T47D (cell line): ENCODE data around the gene RPGRIP1.

Experiments
- DNase-seq, 2 experiments: peaks; one replicate each; pipeline versions ENCODE4 v3.0.0 to v3.0.0-alpha.2; 2011 to 2012; ENCODE audit warnings: low read depth in 1 of 2, low spot score in 1 of 2
- JUND ChIP-seq: IDR thresholded peaks from 2 replicates; pipeline ENCODE4 v1.6.1; 2012; ENCODE audit warnings: low read depth
- in situ Hi-C: cut with HindIII; loops from 2 replicates; pipeline ENCODE4 v1.10.0; 2016; ENCODE audit warnings: low sequenced_read_pairs, low pct_unique_long_range_greater_than_20kb

The RPGRIP1 gene

DNA sequence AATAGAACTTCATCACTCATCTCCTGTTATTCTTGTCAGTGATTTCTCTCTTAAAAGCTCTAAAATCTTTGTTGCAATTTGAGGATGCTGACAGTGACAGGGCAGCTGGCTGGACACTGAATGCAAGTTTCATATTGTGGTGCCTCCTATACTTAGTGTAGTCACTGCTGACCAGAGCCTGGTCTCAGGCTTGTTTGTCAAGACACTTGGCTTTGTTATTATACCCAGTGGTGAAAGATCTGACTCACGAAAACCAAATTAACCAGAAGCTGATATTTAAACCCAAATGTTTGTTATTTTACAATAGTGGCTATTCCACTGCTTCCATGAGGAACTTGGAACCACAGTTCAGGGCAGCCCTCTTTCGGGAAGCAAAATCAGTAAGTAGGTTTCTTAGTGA is 42.8 kb downstream of the RPGRIP1 start:
- in situ Hi-C loops, result no loop called here
- no peak for DNase-seq

DNA sequence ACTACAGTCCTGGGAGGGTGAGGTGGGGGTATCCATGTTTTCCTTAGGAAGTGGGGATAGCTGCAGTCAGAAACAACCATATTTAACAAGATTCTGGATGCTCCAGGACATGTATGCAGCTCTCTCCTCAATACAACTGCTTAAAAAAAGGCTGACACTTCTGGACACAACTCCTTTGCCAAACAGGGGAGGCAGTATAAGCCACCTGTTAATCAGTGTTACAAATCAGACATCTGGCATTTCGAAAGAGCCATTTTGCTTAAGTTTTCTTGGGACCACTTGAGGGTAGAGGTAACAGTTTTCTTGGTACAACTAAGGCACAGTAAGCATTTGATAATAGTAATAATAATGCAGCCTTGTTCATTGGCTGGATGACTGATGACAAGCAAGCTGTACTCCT is 47.1 kb downstream of the RPGRIP1 start:
- TF ChIP-seq JUND, result no peak
- DNase-seq, result no peak
- in situ Hi-C loops, result no loop called here

More for the DNA sequence above, 42.8 kb downstream of the RPGRIP1 start:
- TF ChIP-seq JUND, result no peak
